GM12878 (cell line): ENCODE results near the gene BRAT1. TPM values are rescaled to one million over a fixed set of nuclear protein-coding genes. Genes with fewer than 3 reads are reported as not detected.

Source experiments
- ATAC-seq: fragments of 200-7000 bp; cut with Tn5 transposase; 3 replicates; pipeline ENCODE4 v1.9.1; 2020; ENCODE audit warnings: mild to moderate bottlenecking, moderate library complexity
- BruUV-seq: library from RNA; stranded (reverse); fragments of 400-500 nt; replicated peaks from 2 replicates; lab custom pipeline; 2021; lab: Mats Ljungman, UMichigan
- CTCF ChIA-PET: fragments of 300-600 bp; sonication (Branson Sonifier 250); formaldehyde crosslinking; extraction: SDS; loops from one replicate; lab custom pipeline; 2021; ENCODE audit warnings: inconsistent platforms; lab: Yijun Ruan, JAX
- POLR2A ChIA-PET: fragments of 350-600 bp; formaldehyde crosslinking; extraction: SDS; loops from one replicate; lab custom pipeline; 2021; ENCODE audit warnings: inconsistent platforms; lab: Charles Lee
- RAD21 ChIA-PET: fragments of 300-600 bp; sonication (Branson Sonifier 250); formaldehyde crosslinking; loops from one replicate; lab custom pipeline; 2023; ENCODE audit warnings: antibody characterized with exemption; ENCODE audit not compliant: unreplicated experiment; lab: Charles Lee
- SMC1A ChIA-PET: fragments of 300-600 bp; sonication (Branson Sonifier 250); formaldehyde crosslinking; loops from one replicate; lab custom pipeline; 2023; ENCODE audit not compliant: unreplicated experiment, uncharacterized antibody; lab: Charles Lee
- DNase-seq: peaks from one replicate; pipeline ENCODE4 v3.0.0-alpha.2; 2011; ENCODE audit warnings: low read depth, low spot score
- FAIRE-seq: peaks from 3 replicates; lab custom pipeline; 2011; peaks lifted over from hg19 to GRCh38; lab: Jason Lieb, UNC
- H2AFZ ChIP-seq: 2 replicates; pipeline ENCODE4 v1.6.0; 2011; ENCODE audit warnings: low read depth, low read length, control low read depth; ENCODE audit not compliant: control insufficient read depth
- H3K27ac ChIP-seq: 2 replicates; pipeline ENCODE4 v1.5.1; 2011; ENCODE audit warnings: control low read depth; ENCODE audit not compliant: control insufficient read depth, insufficient read depth
- H3K27me3 ChIP-seq, 2 experiments: replicated peaks in 1 of 2; 2 replicates each; pipeline versions ENCODE4 v1.6.0 to v1.6.1; 2011; ENCODE audit warnings: low read length in 1 of 2; ENCODE audit not compliant: control insufficient read depth in 2 of 2, insufficient read depth in 2 of 2
- H3K36me3 ChIP-seq, 2 experiments: 2 replicates each; pipeline ENCODE4 v1.5.1; 2011; ENCODE audit warnings: low read length in 1 of 2; ENCODE audit not compliant: control insufficient read depth in 2 of 2, insufficient read depth in 2 of 2
- H3K4me1 ChIP-seq: 2 replicates; pipeline ENCODE4 v1.6.1; 2011; ENCODE audit warnings: mild to moderate bottlenecking, low read length, moderate library complexity, mixed read lengths; ENCODE audit not compliant: control insufficient read depth, insufficient read depth
- H3K4me2 ChIP-seq: 2 replicates; pipeline ENCODE4 v1.6.0; 2011; ENCODE audit warnings: control low read depth; ENCODE audit not compliant: control insufficient read depth, insufficient read depth
- H3K4me3 ChIP-seq: fragments of 200-600 bp; sonication (generic); 2 replicates; pipeline ENCODE4 v1.5.1; 2016
- H3K79me2 ChIP-seq: 2 replicates; pipeline ENCODE4 v1.6.0; 2011; ENCODE audit warnings: low read length; ENCODE audit not compliant: control insufficient read depth, insufficient read depth
- H3K9ac ChIP-seq: 2 replicates; pipeline ENCODE4 v1.8.0; 2011; ENCODE audit warnings: low read length, control low read depth, mixed read lengths; ENCODE audit not compliant: control insufficient read depth, insufficient read depth
- H3K9me3 ChIP-seq: replicated peaks from 3 replicates; pipeline ENCODE4 v1.5.1; 2011; ENCODE audit warnings: mild to moderate bottlenecking, low read length; ENCODE audit not compliant: control insufficient read depth, insufficient read depth
- H4K20me1 ChIP-seq: 2 replicates; pipeline ENCODE4 v1.6.0; 2011; ENCODE audit not compliant: control insufficient read depth, insufficient read depth
- ESRRA ChIP-seq: IDR thresholded peaks from 2 replicates; pipeline ENCODE4 v1.6.1; 2012; ENCODE audit warnings: mild to moderate bottlenecking, low read length, improper control_type of control experiment
- IRF3 ChIP-seq: fragments of 450-650 bp; IDR thresholded peaks from 2 replicates; pipeline ENCODE4 v1.6.1; 2014; ENCODE audit warnings: mild to moderate bottlenecking
- JUNB ChIP-seq: IDR thresholded peaks from 2 replicates; pipeline ENCODE4 v1.6.1; 2016; ENCODE audit warnings: antibody characterized with exemption, mild to moderate bottlenecking
- MYB ChIP-seq: fragments of 150-350 bp; IDR thresholded peaks from 2 replicates; pipeline ENCODE4 v1.6.1; 2014; ENCODE audit warnings: mild to moderate bottlenecking, low read depth, low read length, borderline replicate concordance
- RCOR1 ChIP-seq: conservative IDR thresholded peaks from 2 replicates; pipeline ENCODE4 v1.6.1; 2012; ENCODE audit warnings: low read depth, low read length, improper control_type of control experiment
- SP1 ChIP-seq: IDR thresholded peaks from one replicate; pipeline ENCODE4 v1.6.1; 2011; ENCODE audit warnings: low read depth, low read length
- USF2 ChIP-seq: IDR thresholded peaks from 2 replicates; pipeline ENCODE4 v1.6.1; 2011; ENCODE audit warnings: low read depth, low read length, improper control_type of control experiment, borderline replicate concordance
- WGBS: methylation state at CpG from one replicate; pipeline ENCODE4 v1.1.6; 2016; ENCODE audit warnings: low lambda C conversion rate; ENCODE audit not compliant: insufficient replicate concordance, insufficient coverage; ENCODE audit errors: missing lambda C conversion rate; 5-methylcytosine and 5-hydroxymethylcytosine counted together
- in situ Hi-C: fragments of 300-500 bp; cut with MboI; formaldehyde crosslinking; loops from 9 replicates; pipeline ENCODE4 v1.14.3; 2018; ENCODE audit warnings: mixed read lengths
- intact Hi-C: fragments of 100-400 bp; cut with micrococcal nuclease; formaldehyde crosslinking; loops from one replicate; pipeline ENCODE4 v1.14.2; 2022; ENCODE audit not compliant: unreplicated experiment
- polyA plus RNA-seq, 11 experiments: library from polyadenylated mRNA; depleted of rRNA in 4 of 11; unstranded in 6 of 11; stranded (reverse) in 5 of 11; fragments of >200 nt; fragmentation: Nextera tagmentation in 4 of 11; fragmentation: Illumina TruSeq in 1 of 11; extraction: Ambion mirVana in 4 of 11; extraction: Trizol in 1 of 11; gene quantifications; 1 replicate in 1 of 11; 2 replicates in 10 of 11; pipeline versions ENCODE4 v1.2.1 to v1.2.3, GENCODE V29; 2011 to 2016; ENCODE audit warnings: inconsistent platforms in 2 of 11, missing spikeins in 2 of 11, low read depth in 1 of 11
- total RNA-seq, 4 experiments: library from RNA; depleted of rRNA in 3 of 4; stranded (reverse); fragments of >200 nt in 3 of 4; fragmentation: Illumina TruSeq in 1 of 4; extraction: Trizol in 1 of 4; gene quantifications; 2 replicates each; pipeline versions ENCODE4 v1.2.1 to v1.2.3, GENCODE V29; 2013 to 2021

BRAT1 gene
- total and polyA plus RNA-seq, 10 of the 15 experiments (the other 5 are each of a cell fraction or from before 2014, with no cell fraction given): 0.13 to 53.3 (median 16.0) TPM

GRCh38 chr7:2587134-2587533 is 31.8 kb upstream of the BRAT1 start:
- intact Hi-C loops: no loop called here
- Histone ChIP-seq H3K79me2 (no peaks in the 10 kb centered on the region), H3K9me3 (no peaks in the 10 kb centered on the region), H3K4me1 (no peaks in the 10 kb centered on the region), H3K4me2 (no peak overlapping the region), H3K27ac (no peak overlapping the region), H2AFZ (no peak overlapping the region), H3K36me3 (peaks cover 1 to 3% of the 10 kb centered on the region in 2 experiments; a peak in 2 of 4 replicates), H3K9ac (no peak overlapping the region), H3K27me3 (no peaks in the 10 kb centered on the region), H3K4me3 (no peak overlapping the region), H4K20me1 (no peaks in the 10 kb centered on the region)
- no TSS peak for BruUV-seq
- ATAC-seq: no peak
- ChIA-PET RAD21 (no interaction called here), CTCF (no interaction called here), SMC1A (no interaction called here), POLR2A (no interaction called here)
- DNase-seq: no peak
- 77% methylated on average over 8 of the region's 9 CpGs for WGBS
- in situ Hi-C loops: no loop called here
- TF ChIP-seq IRF3 (no peak), JUNB (no peak), RCOR1 (no peak), USF2 (no peak), SP1 (no peak), MYB (no peak), ESRRA (no peak)
- no peak for FAIRE-seq
